Hindlimb muscle (tissue), 1 donor: ENCODE data around the gene BBLN. TPM values are rescaled to one million over a fixed set of nuclear protein-coding genes. Genes with fewer than 3 reads are reported as not detected.

Source experiments
- DNase-seq: peaks from one replicate; pipeline ENCODE4 v3.0.0-alpha.2; 2013
- polyA plus RNA-seq: library from polyadenylated mRNA; unstranded; fragments of 120-200 nt; gene quantifications from one replicate; pipeline ENCODE4 v1.2.1, GENCODE V29; 2013; ENCODE audit not compliant: insufficient read length

BBLN gene
- polyA plus RNA-seq, 1 donor = 34.3 TPM

- peak; percentile 85 for DNase-seq
Observed at GRCh38 chr9:128191406-128192046, 31.5 kb downstream of the BBLN start, which contains the start of gene CIZ1. Gene CIZ1 (minus strand): TSS chr9:128191572. CDS start chr9:128190857, 715 bp downstream.

GRCh38 chr9:128192601-128193371 lies 32.7 kb downstream of the BBLN start:
- DNase-seq = peak; percentile 62

GRCh38 chr9:128193469-128194096 lies 33.5 kb downstream of the BBLN start:
- no peak for DNase-seq

- DNase-seq = no peak
Observed at GRCh38 chr9:128201441-128202369, 41.6 kb downstream of the BBLN start.

GRCh38 chr9:128202648-128203023 lies 42.6 kb downstream of the BBLN start:
- no peak for DNase-seq

- peak; percentile 84 for DNase-seq
Observed at GRCh38 chr9:128203024-128203706, 43.1 kb downstream of the BBLN start, which contains the start of gene DNM1. Gene DNM1 (plus strand): TSS chr9:128203379. CDS start chr9:128203471, 92 bp downstream.

GRCh38 chr9:128203707-128204551 lies 43.9 kb downstream of the BBLN start:
- no peak for DNase-seq

- no peak for DNase-seq
Observed at GRCh38 chr9:128204858-128205257, 44.8 kb downstream of the BBLN start.

- DNase-seq = no peak
Observed at GRCh38 chr9:128205296-128205944, 45.4 kb downstream of the BBLN start.

- no peak for DNase-seq
Observed at GRCh38 chr9:128206484-128206883, 46.4 kb downstream of the BBLN start.

- DNase-seq = no peak
Observed at GRCh38 chr9:128206916-128207910, 47.1 kb downstream of the BBLN start.

- DNase-seq = no peak
Observed at GRCh38 chr9:128208386-128208785, 48.3 kb downstream of the BBLN start.

- DNase-seq = no peak
Observed at GRCh38 chr9:128208946-128209669, 49.0 kb downstream of the BBLN start.

GRCh38 chr9:128211186-128211980 lies 51.3 kb downstream of the BBLN start:
- no peak for DNase-seq

- DNase-seq = no peak
Observed at GRCh38 chr9:128211981-128212281, 51.9 kb downstream of the BBLN start.
